Umbilical cord (tissue), 2 donors: ENCODE data around the gene NLGN1. TPM values are rescaled to one million over a fixed set of nuclear protein-coding genes. Genes with fewer than 3 reads are reported as not detected.
"Not testable (repeated sequence)": the region's sequence is repeated elsewhere in the genome, so short reads cannot be mapped to it uniquely, and the experiment has no call there.

Experiments
- DNase-seq: peaks from one replicate; pipeline ENCODE4 v3.0.0-alpha.2; 2015; ENCODE audit warnings: low spot score
- total RNA-seq: library from RNA; depleted of rRNA; stranded (reverse); fragments of >200 nt; gene quantifications from one replicate; pipeline ENCODE4 v1.2.3, GENCODE V29; 2014; ENCODE audit warnings: low replicate concordance; ENCODE audit not compliant: insufficient read depth

NLGN1 gene
- total RNA-seq, 1 donor from 2014 or later: 8.7 TPM

DNA sequence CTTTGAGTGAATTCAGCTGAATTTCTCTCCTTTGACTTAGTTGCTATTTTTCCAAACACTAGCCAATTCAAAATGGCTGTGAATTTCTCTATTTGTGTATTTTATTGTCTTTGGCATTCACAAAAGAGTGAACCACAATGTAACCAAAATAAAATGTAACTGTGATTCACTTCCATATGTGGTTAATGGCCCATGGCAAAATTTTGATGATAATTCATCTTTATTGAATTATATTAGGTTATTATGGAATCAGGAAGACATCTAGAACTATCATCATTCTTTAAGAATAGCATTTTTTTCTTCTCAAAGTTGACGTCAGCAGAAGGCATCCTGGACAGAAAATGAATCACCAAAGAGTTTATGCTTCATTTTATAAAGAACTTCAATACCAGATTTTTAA is 756.3 kb downstream of the NLGN1 start:
- no peak for DNase-seq

DNA sequence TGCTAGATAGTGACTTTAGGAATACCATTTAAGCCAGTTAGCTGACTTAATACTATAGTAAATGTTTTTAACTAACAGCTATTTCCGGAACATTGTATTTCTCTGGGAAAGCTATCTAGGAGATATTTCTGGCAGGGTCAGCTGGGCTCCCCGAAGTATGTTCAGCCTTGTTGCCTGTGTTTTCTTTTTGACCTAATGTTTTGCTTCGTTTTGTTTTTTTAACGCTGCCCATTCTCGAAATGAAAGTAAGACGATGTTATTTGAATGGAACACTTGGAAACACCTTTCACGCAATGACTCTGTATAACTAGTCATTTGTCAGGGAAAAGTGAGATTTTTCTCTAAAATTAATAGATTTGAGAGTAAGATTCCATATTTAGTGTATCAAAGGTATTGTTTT is 758.7 kb downstream of the NLGN1 start:
- DNase-seq: peak; percentile 6

DNA sequence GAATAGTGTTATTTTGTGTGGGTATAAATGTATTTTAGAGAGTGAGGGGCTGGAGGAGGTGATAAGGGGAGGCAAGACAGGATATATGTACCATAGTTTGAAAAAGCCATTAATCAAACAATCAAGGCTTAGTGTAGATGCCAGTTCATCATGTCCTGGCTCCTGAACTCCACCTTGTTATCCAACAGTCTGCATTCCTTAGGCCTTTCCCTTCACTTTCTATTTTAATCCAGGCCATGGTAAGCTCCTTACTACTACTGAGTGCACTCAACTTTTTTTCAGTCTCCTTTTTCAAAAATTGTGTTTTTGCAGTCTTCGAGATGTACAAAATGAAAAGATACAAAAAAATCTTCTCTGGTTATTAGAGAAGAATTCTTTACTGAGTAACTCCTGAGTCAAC is 761.1 kb downstream of the NLGN1 start:
- DNase-seq: no peak

DNA sequence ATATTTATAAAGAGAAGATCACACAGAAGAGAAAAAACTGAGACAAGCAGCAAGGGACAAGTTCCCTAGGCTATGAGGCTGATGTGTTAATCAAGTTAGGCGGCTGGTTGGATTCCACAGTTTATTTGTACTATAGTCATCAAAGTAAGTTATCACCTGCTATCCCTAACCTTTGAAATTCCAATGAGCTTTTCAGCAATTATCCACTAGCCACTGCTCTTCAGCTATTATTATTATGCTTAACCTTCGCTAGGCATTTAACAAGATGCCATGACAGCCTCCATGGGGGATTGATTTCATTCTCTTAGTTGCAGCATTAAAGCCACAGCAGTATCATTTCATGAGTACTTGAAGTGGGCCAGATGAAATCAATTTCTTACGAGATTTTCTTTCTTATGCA is 762.1 kb downstream of the NLGN1 start:
- DNase-seq: no peak

- DNase-seq: no peak
Measured at GRCh38 chr3:174162550-174162949, 765.0 kb downstream of the NLGN1 start.

DNA sequence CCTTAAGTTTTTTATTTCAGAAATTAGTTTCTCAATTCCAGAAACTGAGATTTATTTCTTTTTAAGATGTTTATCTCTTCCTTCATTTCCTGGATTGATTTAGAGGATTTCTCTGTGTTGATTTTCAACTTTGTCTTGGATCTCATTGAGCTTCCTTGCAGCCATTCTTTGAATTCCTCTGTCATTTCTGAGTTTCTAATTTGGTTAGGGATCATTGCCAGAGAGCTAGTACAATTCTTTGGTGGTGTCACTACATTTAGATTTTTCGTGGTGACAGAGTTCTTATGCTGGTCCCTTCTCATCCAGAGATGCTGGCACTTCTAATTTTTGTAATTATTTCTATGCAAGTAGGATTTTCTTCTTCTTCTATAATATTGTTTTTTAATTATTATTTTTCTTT is 770.5 kb downstream of the NLGN1 start:
- no peak for DNase-seq

GRCh38 chr3:174168538-174169254 is 771.2 kb downstream of the NLGN1 start:
- no peak for DNase-seq

GRCh38 chr3:174169736-174170135 is 772.2 kb downstream of the NLGN1 start:
- DNase-seq: no peak

DNA sequence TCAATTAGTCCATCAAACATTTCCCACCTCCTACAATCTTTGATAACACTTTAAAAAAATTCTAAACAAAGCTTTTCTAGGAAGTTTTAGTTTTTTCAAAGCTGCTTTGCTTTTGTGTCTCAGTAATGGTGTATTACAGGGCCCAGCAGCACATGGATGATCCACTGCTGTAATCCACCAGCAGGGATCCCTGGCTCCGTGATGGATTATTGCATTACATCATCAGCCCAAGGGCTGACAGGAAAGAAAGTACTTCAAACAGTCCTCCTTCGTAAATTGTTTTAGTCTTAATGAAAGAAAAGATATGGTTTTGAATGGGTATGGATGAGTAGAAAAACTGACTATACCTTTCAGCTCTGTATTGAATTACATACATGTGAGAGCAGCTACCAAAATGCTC is 772.7 kb downstream of the NLGN1 start:
- DNase-seq: no peak

DNA sequence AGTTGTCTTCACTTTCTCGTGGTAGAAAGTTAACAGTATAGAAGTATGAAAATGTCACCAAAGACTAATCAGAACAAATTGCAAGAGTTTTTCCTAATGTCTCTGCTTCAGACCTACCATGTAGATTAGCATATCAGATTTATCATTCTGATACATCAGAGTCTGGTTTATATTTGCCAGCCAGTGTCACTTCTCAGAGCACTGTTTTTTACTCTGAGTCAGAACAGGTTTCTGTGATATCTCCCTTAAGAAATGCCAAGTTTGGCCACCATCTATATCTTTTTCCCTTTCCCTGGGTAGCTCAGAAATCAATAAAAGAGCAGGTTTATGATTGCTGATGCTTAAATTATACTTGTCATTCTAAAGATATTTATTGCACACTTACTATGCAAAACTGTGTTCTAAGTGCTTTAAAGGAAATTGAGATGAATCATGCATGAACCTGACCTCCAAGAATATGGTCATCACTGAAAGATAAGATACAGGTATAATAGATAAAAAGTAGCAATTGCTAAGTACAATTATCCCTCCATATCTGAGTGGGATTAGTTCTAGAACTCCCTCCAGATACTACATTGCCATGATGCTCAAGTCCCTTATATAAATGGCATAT is 788.9 kb downstream of the NLGN1 start:
- DNase-seq: no peak

- DNase-seq: no peak
Measured at GRCh38 chr3:174191380-174191779, 793.8 kb downstream of the NLGN1 start.

- DNase-seq: no peak
Measured at GRCh38 chr3:174191895-174192294, 794.4 kb downstream of the NLGN1 start.

DNA sequence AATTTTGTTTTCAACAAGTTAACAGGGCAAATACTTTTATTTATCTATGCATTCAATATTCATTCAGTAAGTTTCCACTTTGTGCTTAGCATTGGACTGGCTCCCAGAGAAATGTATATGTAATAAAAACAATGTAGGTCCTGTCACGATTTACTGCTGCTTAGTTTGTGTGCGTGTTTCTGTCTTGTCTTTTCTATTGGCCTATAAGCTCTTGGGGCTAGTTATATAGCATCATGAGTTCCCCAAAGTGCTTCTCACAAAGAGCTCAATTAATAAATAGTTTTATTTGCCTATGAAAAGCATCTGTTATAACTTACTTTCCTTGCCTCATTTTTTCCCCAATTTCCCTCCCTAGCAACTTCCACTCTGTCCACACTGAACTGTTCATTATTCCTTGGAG is 794.9 kb downstream of the NLGN1 start:
- DNase-seq: no peak

GRCh38 chr3:174193604-174194003 is 796.1 kb downstream of the NLGN1 start:
- DNase-seq: no peak

GRCh38 chr3:174197416-174197815 is 799.9 kb downstream of the NLGN1 start:
- DNase-seq: no peak

DNA sequence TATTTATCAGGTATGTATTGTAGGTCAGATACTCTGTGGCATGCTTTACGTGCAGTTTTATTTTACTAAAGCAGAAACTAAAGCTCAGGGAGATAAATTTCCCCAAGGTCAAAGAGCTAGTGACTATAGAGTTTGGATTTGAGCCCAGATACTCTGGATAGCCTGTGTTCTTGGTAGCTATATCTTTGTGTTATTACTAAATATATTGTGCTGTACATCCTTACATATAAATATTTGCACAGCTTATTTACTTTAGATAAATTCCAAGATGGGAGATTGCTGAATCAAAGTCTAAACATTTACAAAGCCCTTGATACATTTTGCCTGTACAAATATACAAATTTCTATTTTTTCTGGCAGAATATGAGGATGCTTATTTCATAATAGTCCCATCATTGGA is 800.7 kb downstream of the NLGN1 start:
- peak; percentile 36 for DNase-seq

DNA sequence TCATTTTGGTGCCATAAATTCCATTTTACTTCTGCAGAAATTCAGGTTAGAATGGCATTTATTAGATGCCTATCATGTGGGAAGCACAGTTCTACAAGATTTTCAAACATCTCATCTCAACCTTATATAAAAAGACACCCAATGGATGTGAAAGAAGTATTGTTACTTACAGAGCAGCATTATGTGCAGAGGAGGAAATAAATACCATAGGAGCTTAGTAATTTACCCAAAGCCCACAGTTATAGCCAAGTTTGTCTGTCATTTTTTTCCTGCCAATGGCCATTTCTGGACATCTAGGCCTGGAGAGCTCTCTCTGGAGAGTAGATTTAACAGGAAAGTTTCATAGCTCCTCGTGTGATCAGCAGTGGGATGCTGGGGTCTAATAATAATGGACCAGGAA is 802.2 kb downstream of the NLGN1 start:
- no peak for DNase-seq

GRCh38 chr3:174202116-174202515 is 804.6 kb downstream of the NLGN1 start:
- DNase-seq: no peak

DNA sequence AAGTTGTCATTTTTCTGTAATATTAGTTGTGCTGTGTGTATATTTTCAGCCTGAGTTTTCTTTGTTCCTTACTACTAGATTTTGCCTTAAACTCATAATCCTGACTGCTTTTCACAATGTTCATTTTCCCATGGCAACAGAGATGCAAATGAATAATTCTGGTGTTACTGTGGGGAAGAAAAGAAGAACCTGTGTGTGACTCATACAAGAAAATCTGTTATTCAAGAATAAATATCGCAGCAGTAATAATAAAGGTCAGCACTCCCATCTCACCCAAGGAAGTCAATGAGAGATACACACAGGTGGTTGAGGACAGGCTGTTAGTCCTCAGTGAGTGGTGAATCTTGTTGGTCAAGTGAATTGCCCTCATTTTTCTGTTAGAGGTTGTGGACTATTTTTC is 805.0 kb downstream of the NLGN1 start:
- no peak for DNase-seq

DNA sequence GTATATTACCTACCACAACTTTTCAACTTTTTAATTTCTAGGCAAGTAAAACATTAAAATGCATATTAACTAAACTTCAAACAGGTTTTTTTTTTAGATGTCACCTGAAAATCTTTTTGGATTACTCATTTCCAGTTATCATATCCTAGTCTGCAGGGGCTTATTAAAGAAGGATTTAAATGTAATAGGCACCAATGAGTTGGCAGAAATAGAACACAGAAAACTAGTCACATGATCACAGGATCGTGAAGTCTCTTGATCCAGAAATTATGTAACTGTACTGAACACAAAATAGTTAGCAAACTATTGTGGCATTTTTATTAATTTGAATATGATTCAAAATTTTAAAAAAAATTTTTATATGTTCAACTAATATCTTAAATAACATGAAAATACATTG is 807.2 kb downstream of the NLGN1 start:
- no peak for DNase-seq

DNA sequence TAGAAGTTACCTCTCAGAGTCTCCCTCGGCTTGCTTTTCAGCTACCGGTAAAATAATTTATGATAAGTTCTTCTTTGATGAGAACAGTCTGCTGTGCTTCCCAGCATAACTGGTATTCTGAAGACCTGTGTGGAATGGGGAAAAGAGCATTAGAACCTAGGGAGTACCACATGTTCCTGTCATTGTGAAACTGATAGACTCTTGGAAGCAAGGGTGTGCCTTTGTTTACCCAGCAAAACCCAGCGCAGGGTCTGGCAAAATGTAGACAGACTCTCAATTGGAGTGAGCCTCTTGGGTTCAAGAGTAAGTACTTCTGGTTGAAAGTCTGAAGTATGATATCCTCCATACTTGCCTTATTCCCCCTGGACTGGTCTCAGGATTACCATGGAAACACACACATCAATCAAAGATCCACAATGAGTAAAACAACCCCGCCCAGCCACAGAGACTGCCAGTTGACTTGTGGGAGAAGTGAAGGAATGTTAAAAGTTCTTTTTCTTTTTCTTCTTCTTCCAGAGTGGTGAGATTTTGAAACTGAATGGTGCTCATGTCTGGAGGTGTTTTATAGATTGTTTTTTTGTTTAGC is 809.2 kb downstream of the NLGN1 start:
- DNase-seq: no peak

DNA sequence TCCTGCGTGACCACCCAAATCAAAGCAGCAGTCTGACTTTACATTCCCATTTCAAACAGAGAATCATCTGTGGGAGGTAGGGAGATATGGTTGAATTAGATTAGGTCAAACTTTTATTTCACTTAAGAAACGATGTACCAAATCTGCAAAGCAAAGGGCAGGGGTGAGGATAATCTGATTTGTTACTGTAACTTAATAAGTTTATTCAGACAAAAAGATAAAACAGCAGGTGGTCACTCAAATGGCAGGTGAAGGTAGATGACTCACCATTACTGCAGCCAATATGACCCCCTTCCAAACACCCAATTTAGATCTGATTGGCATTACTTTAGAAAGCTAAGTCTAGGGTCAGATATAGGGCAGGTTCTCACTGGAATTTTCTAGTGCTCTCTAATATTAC is 810.6 kb downstream of the NLGN1 start:
- no peak for DNase-seq

DNA sequence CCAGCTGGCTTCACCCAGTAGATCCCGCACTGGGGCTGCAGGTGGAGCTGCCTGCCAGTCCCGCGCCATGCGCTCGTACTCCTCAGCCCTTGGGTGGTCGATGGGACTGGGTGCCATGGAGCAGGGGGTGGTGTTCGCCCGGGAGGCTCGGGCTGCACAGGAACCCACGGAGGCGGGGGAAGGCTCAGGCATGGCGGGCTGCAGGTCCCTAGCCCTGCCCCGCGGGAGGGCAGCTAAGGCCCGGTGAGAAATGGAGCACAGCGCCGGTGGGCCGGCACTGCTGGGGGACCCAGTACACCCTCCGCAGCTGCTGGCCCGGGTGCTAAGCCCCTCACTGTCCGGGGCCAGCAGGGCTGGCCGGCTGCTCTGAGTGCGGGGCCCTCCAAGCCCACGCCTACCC is 814.4 kb downstream of the NLGN1 start:
- not testable (repeated sequence) for DNase-seq
